Neural crest cell (in vitro differentiated cells): ENCODE results near the gene STX16. TPM values are rescaled to one million over a fixed set of nuclear protein-coding genes. Genes with fewer than 3 reads are reported as not detected.

Experiments
- DNase-seq: peaks from one replicate; pipeline ENCODE4 v3.0.0; 2021; ENCODE audit warnings: low read depth, mixed read lengths, low spot score
- H3K27ac Mint-ChIP-seq: one replicate; pipeline ENCODE4 v1.8.0; 2021; ENCODE audit warnings: mild to moderate bottlenecking, mixed read lengths; ENCODE audit not compliant: unreplicated experiment
- H3K27me3 Mint-ChIP-seq: 2 replicates; pipeline ENCODE4 v1.8.0; 2021; ENCODE audit warnings: low read depth, mild to moderate bottlenecking, mixed read lengths
- H3K36me3 Mint-ChIP-seq: 2 replicates; pipeline ENCODE4 v1.8.0; 2021; ENCODE audit warnings: low read depth, mild to moderate bottlenecking, mixed read lengths
- H3K4me1 Mint-ChIP-seq: 2 replicates; pipeline ENCODE4 v1.8.0; 2021; ENCODE audit warnings: mixed read lengths
- H3K4me3 Mint-ChIP-seq: one replicate; pipeline ENCODE4 v1.8.0; 2021; ENCODE audit warnings: mild to moderate bottlenecking, mixed read lengths
- H3K9me3 Mint-ChIP-seq: 2 replicates; pipeline ENCODE4 v1.8.0; 2021; ENCODE audit warnings: mixed read lengths
- CTCF ChIP-seq: fragments of 200-600 bp; sonication (generic); conservative IDR thresholded peaks from 2 replicates; pipeline ENCODE4 v1.5.0; 2021; ENCODE audit warnings: antibody characterized with exemption, mild to moderate bottlenecking
- total RNA-seq: library from RNA; stranded (reverse); gene quantifications from 2 replicates; pipeline ENCODE4 v1.2.1, GENCODE V29; 2021

The STX16 gene
- total RNA-seq, 1 donor from 2014 or later, result 58.7 TPM

- Mint-ChIP-seq H3K36me3 (no peaks in the 10 kb centered on the region), H3K4me3 (no peak overlapping the region), H3K4me1 (peaks cover 7% of the 10 kb centered on the region), H3K9me3 (no peaks in the 10 kb centered on the region), H3K27ac (no peak overlapping the region), H3K27me3 (no peaks in the 10 kb centered on the region)
- no peak for TF ChIP-seq CTCF
- DNase-seq, result no peak
Measured at GRCh38 chr20:58696411-58696961, 45.4 kb downstream of the STX16 start.

GRCh38 chr20:58697201-58697866 lies 46.3 kb downstream of the STX16 start:
- H3K4me3 Mint-ChIP-seq, result no peak overlapping the region
- H3K27me3 Mint-ChIP-seq, result no peaks in the 10 kb centered on the region
- no peak for DNase-seq
- no peak for TF ChIP-seq CTCF
- no peaks in the 10 kb centered on the region for H3K9me3 Mint-ChIP-seq
- H3K36me3 Mint-ChIP-seq, result no peaks in the 10 kb centered on the region
- no peak overlapping the region for H3K27ac Mint-ChIP-seq
- H3K4me1 Mint-ChIP-seq, result peaks cover 3% of the 10 kb centered on the region

GRCh38 chr20:58697867-58698703 lies 47.0 kb downstream of the STX16 start:
- no peak for TF ChIP-seq CTCF
- H3K27me3 Mint-ChIP-seq, result no peaks in the 10 kb centered on the region
- no peak for DNase-seq
- H3K36me3 Mint-ChIP-seq, result peaks cover 7% of the 10 kb centered on the region
- no peaks in the 10 kb centered on the region for H3K9me3 Mint-ChIP-seq
- no peak overlapping the region for H3K4me3 Mint-ChIP-seq
- H3K27ac Mint-ChIP-seq, result no peak overlapping the region
- peaks cover 3% of the 10 kb centered on the region for H3K4me1 Mint-ChIP-seq

GRCh38 chr20:58698741-58699622 lies 47.9 kb downstream of the STX16 start:
- TF ChIP-seq CTCF, result no peak
- Mint-ChIP-seq H3K36me3 (peaks cover 12% of the 10 kb centered on the region), H3K4me3 (no peak overlapping the region), H3K4me1 (no peaks in the 10 kb centered on the region), H3K9me3 (no peaks in the 10 kb centered on the region), H3K27me3 (no peaks in the 10 kb centered on the region), H3K27ac (no peak overlapping the region)
- no peak for DNase-seq

GRCh38 chr20:58699623-58700107 lies 48.6 kb downstream of the STX16 start:
- H3K9me3 Mint-ChIP-seq, result no peaks in the 10 kb centered on the region
- H3K4me1 Mint-ChIP-seq, result no peaks in the 10 kb centered on the region
- peaks cover 17% of the 10 kb centered on the region for H3K36me3 Mint-ChIP-seq
- H3K27me3 Mint-ChIP-seq, result no peaks in the 10 kb centered on the region
- TF ChIP-seq CTCF, result no peak
- DNase-seq, result no peak
- H3K4me3 Mint-ChIP-seq, result no peak overlapping the region
- H3K27ac Mint-ChIP-seq, result peak overlapping the region; percentile 57
